Measurements from ENCODE around the gene FOXC1.

- no peak for TF ChIP-seq CTCF (conservative IDR thresholded peaks at IDR 0.05; ENCODE audit: low read depth, low read length)
- TF ChIP-seq EZH2 (IDR thresholded peaks at IDR 0.05; ENCODE audit: low read length, unreplicated experiment), result no peak
Measured at GRCh38 chr6:1625794-1626435, 16.2 kb downstream of the FOXC1 start.
